Skin of body (tissue), 2 donors: ENCODE measurements around the gene PHOX2A. TPM values are rescaled to one million over a fixed set of nuclear protein-coding genes. Genes with fewer than 3 reads are reported as not detected.

Experiments
- DNase-seq: peaks from one replicate; lab custom pipeline; 2025; lab: John Stamatoyannopoulos, UW
- total RNA-seq: library from RNA; depleted of rRNA; stranded (reverse); fragments of >200 nt; gene quantifications from one replicate; pipeline ENCODE4 v1.2.3, GENCODE V29; 2014

The PHOX2A gene
- total RNA-seq, 1 donor from 2014 or later: not detected

GRCh38 chr11:72233773-72234513, 10.0 kb downstream of the PHOX2A start:
- DNase-seq: no peak

GRCh38 chr11:72233056-72233772, 10.8 kb downstream of the PHOX2A start:
- DNase-seq: no peak

DNA sequence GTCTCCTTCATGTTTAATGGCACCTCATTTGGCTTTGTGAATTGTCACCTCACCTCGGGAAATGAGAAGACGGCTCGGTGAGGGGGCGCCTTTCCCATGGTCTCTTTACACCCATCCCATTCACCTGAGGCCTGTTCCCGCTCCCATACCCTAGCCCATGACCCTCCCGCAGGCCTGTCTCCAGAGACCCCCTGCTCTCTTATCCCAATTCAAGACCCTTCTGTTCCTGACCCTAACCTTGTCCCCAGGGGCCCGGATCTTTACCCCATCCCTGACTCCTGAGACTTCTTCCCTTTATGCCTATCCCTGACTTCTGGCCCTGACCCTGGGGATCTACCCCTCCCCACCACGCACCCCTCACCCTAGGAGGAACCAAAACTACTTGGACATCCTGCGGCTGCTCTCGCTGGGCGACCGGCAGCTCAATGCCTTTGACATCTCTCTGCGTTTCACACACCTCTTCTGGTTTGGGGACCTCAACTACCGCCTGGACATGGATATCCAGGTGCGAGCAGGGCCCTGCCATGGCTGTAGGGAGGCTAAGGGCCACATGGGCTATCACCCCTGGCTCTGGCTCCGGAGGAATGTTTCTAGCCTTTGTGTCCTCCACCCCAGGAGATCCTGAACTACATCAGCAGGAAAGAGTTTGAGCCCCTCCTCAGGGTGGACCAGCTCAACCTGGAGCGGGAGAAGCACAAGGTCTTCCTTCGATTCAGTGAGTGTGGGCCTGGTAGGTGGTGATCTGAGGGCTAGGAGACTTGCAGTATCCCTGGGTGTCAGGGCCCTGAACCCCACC, 11.5 kb downstream of the PHOX2A start:
- no peak for DNase-seq

DNA sequence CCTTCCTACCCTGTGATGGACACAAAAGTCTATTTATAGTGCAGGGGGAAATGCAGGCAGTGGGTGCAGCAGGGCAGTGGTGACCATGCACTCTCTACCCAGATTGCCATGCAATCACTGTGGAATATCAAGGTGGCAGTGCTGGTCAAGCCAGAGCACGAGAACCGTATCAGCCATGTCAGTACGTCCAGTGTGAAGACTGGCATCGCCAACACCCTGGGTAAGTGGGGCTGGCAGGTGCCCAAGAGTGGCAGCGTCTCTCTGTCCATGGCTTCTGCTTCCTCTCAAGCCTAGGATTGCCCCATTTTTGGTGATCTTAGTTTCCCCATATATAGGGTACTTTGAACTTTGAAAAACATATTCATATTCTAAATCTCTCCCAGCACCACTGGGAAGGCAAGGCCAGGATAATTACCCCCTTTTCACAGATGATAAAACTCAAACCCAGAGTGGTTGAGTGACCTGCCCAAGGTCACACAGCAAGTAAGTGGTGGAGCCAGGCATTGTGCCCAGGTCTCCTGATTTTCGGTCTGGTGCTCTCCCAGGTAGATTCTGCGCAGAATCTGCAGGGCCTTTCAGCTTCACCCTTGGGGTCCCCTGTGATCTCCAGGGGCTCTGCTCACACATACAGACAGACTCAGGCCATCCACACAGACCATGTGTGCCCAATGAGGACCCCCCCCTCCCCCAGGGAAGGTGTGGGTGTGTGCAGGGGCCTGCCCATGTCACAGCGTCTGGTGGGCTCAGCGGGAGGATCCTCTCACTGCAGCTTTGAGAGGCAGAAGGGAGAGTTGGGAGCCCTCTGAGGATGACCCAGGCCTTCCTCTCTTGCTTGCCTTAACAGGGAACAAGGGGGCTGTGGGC, 12.3 kb downstream of the PHOX2A start:
- DNase-seq: no peak

DNA sequence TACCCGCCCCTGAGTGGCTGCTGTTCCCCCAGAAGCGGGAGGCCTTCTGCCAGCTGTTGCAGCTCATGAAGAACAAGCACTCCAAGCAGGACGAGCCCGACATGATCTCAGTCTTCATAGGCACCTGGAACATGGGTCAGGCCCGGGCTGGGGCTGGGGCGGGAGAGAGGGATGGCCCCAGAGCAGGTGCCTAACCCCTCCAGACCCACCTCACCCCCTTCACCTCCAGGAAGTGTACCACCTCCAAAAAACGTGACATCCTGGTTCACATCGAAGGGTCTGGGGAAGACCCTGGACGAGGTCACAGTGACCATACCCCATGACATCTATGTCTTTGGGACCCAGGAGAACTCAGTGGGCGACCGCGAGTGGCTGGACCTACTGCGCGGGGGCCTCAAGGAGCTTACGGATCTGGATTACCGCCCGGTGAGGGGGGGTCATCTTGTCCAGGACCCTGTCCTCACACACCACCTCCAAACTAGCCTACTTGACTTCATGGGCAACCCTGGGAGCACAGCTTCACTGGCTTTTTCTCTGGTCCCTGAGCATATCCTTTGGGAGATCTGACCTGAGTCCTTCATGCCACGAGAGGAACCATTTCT, 13.1 kb downstream of the PHOX2A start:
- DNase-seq: no peak

DNA sequence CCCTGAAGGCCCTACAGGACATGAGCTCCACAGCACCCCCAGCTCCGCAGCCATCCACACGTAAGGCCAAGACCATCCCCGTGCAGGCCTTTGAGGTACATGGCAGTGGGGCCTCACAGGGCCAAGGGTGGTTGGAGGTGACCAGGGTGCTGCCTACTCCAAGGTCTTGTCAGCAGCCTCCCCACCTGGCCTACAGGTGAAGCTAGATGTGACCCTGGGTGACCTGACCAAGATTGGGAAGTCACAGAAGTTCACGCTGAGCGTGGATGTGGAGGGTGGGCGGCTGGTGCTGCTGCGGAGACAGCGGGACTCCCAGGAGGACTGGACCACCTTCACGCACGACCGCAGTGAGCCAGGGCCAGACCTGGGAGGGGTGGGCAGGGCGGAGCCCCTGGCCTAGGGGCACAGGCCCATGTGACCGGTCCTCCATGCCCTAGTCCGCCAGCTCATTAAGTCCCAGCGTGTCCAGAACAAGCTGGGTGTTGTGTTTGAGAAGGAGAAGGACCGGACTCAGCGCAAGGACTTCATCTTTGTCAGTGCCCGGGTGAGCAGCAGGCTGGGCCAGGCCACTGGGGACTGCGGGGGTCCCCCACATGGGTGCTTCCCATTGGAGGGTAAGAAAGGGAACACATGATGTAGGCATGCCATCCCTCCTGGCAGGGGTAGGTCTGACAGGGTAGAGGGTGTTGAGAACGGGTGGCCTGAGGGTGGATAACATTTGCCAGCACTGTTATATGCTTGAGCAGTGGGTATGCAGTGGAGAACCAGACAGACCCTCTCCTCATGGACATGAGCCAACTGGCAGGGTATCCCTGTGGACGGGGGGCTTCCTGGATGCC, 13.8 kb downstream of the PHOX2A start:
- no peak for DNase-seq

DNA sequence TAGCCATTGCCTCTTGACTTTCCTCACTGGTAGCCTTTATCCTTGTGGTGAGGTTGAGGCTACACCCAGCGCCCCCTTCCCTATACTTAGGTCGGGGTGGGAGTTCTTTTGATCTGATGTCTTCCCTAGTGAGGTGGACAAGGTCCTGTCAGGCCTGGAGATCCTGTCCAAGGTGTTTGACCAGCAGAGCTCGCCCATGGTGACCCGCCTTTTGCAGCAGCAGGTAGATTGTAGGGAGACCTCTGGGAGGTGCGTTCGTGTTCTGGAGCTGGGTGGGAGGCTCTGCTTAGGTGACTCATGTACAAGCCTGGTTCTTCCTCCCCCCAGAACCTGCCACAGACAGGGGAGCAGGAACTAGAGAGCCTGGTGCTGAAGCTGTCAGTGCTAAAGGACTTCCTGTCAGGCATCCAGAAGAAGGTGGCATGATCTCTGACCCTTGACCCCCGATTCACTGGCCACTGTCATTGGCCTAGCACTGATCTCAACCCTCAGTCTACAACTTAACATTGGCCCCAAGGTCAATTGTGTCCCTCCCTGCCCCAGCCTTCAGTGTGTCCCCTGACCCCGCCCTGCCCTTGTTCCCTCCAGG, 14.5 kb downstream of the PHOX2A start:
- DNase-seq: no peak

DNA sequence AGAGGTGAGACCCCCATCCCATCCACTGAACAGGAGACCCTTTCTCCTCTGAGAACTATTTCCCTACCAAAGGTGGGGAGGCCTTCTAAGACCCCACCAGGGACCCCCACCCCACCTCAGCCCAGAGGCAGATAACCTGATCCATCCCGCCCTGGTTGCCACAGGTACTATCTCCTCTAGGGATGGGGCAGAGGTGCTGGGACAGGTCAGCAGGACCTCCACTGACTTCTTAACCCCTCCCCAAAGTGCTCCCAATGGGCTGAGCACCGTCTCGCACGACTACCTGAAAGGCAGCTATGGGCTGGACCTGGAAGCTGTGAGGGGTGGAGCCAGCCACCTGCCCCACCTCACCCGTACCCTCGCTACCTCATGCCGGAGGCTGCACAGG, 15.1 kb downstream of the PHOX2A start:
- DNase-seq: no peak

GRCh38 chr11:72228229-72228843, 15.6 kb downstream of the PHOX2A start:
- DNase-seq: no peak

GRCh38 chr11:72227316-72228228, 16.4 kb downstream of the PHOX2A start:
- DNase-seq: no peak

DNA sequence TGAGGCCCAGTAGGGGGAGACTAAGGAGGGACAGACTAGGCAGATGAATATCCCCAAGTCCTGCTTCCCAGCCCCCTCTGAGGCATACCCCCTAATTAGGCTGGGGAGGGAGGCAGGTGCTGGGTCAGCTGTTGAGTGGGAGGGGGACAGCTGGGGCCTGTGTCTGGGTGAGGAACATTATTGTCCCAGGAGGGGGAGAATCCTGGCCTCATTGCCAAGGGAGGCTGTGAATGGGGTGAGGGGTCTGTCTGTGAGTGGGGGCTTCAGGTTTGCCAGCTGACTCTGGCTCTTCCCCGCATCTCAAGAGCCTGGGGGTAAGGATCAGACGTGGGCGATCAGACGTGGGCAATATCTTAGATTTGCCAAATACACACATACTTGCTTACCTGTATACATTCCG, 17.3 kb downstream of the PHOX2A start:
- DNase-seq: no peak

GRCh38 chr11:72225411-72225951, 18.5 kb downstream of the PHOX2A start:
- no peak for DNase-seq

- DNase-seq: no peak
These were observed 19.2 kb downstream of the PHOX2A start, which contains the start of gene INPPL1 for GRCh38 chr11:72224564-72225410. Gene INPPL1, plus strand, starts transcription at chr11:72224767. Its CDS starts 218 bp downstream, at chr11:72224985.

DNA sequence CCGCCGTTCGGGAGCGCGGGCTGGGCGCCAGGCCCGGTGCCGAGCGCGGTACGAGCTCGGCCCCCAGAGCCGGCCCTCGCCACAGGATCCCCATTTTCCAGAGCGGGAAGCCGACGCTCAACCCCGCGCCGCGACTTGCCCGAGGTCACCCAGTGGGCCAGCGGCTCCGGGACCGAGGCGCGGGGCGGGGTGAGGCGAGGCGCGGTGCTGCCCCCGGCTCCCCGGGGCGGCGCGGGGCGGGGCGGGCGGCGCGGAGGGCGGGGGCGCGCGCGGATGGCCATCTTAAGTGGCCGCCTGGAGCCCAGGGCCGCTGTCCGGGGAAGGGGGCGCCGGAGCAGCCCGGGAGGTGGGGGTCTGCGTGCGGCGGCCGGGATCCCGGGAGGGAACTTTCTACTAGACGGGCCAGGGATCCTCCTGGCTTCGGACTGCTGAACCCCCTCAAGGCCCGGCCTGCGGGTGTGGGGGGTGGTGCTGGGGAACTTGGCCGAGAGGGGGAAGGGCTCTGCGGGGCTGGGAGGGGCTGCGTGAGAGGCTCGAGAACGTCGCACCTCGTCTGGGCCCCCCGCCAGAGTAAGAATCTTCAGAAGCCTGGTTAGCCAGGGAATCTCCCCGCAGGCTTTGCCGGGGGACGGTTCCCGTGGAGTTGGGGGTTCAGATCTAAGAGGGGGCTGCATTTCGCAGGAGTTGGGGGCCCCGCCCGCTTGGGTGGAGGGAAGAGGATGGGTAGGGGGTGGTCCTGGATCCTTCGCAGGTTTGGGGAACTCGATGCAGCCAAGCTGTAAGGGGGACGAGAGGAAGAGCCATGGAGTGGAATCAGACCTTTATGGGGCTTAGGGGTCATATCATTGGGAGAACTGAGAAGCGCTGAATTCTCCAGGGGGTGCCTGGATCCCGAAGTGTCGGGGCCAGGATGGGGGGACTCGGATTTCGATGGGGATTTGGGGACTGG, 20.1 kb downstream of the PHOX2A start:
- peak; percentile 62 for DNase-seq

- DNase-seq: peak; percentile 92
These were observed 20.9 kb downstream of the PHOX2A start for GRCh38 chr11:72222907-72223614.
